Tibial nerve (tissue), 4 donors: Measurements from ENCODE around the gene ATP7B. TPM values are rescaled to one million over a fixed set of nuclear protein-coding genes. Genes with fewer than 3 reads are reported as not detected.

Experiments
- DNase-seq, 2 donors: peaks; one replicate each; pipeline ENCODE4 v3.0.0-alpha.2; 2019; ENCODE audit warnings: low spot score in 2 of 2
- H3K27ac ChIP-seq, 4 donors: fragments of 200-600 bp; sonication (generic) in 3 of 4; one replicate each; pipeline ENCODE4 v1.5.1; 2017 to 2019; ENCODE audit warnings: mild to moderate bottlenecking in 1 of 4
- H3K27me3 ChIP-seq, 2 donors: fragments of 200-600 bp; sonication (generic) in 1 of 2; one replicate each; pipeline versions ENCODE4 v1.5.1 to v1.6.0; 2017 to 2019
- H3K36me3 ChIP-seq, 3 donors: fragments of 200-600 bp; sonication (generic); one replicate each; pipeline ENCODE4 v1.5.1; 2018 to 2019
- H3K4me1 ChIP-seq, 4 donors: fragments of 200-600 bp; sonication (generic) in 3 of 4; one replicate each; pipeline ENCODE4 v1.5.1; 2017 to 2019
- H3K4me3 ChIP-seq, 4 donors: fragments of 200-600 bp; sonication (generic) in 3 of 4; one replicate each; pipeline ENCODE4 v1.5.1; 2017 to 2019; ENCODE audit warnings: mild to moderate bottlenecking in 1 of 4, moderate library complexity in 1 of 4
- H3K9me3 ChIP-seq, 4 donors: fragments of 200-600 bp; sonication (generic) in 3 of 4; one replicate each; pipeline ENCODE4 v1.5.1; 2017 to 2019
- EP300 ChIP-seq, 2 donors: sonication (generic); formaldehyde crosslinking; IDR thresholded peaks; one replicate each; pipeline ENCODE4 v1.6.1; 2017; ENCODE audit warnings: antibody characterized with exemption in 2 of 2, mild to moderate bottlenecking in 1 of 2
- POLR2A ChIP-seq, 2 donors: fragments of 450-650 bp; IDR thresholded peaks; one replicate each; pipeline ENCODE4 v1.6.1; 2017; ENCODE audit warnings: antibody characterized with exemption in 2 of 2, mild to moderate bottlenecking in 2 of 2, moderate library complexity in 2 of 2
- WGBS, 2 donors: methylation state at CpG; one replicate each; pipeline ENCODE4 v1.1.5; 2018; 5-methylcytosine and 5-hydroxymethylcytosine counted together
- total RNA-seq, 4 donors: library from RNA; depleted of rRNA; stranded (reverse); fragments of >200 nt; gene quantifications; one replicate each; pipeline ENCODE4 v1.1.0, GENCODE V29; 2016
- TF ChIP-seq, protein P1 (sequence below), 5 experiments: fragments of 200-600 bp in 3 of 5; fragments of 450-650 bp in 2 of 5; sonication (generic) in 3 of 5; IDR thresholded peaks; one replicate each; pipeline ENCODE4 v1.5.1; 2016 to 2019; ENCODE audit warnings: antibody characterized with exemption in 5 of 5, mild to moderate bottlenecking in 3 of 5, moderate library complexity in 2 of 5

The ATP7B gene
- total RNA-seq, 4 donors from 2014 or later = 5.1 to 8.4 (median 6.7) TPM

DNA sequence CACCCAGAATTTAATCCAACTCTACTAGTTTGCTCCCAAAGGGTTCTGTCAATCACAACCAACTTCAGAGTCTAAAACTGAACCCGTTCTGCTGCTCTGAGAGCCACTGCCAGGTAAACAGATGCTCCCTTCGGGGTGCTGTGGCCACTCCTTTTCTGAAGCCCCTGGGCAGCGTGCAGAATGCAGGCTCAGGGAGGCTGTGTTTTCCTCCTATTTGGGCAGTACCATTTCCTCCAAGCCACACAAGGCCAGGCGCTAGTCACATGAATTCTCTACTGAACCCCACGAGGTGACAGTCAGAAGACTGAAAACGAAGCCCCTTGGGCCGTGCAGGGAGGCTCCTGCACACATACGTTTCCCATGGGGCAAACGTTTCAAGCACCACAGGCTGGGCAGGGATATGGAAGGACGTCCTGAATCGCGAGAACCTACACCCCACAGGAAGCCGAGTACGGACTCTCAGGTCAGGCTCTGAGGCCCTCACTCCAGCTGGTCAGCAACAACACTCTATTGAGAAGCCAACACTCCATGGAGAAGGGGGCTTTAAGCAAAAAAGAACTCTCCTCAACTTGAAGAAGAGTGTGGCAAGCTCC lies 77.7 kb downstream of the ATP7B start:
- no peak overlapping the region for H3K27ac ChIP-seq
- no peak overlapping the region for H3K4me3 ChIP-seq
- WGBS, 2 donors = 80% methylated on average over 12 to 14 of the region's 14 CpGs
- no peaks in the 10 kb centered on the region for H3K9me3 ChIP-seq
- H3K36me3 ChIP-seq = peaks cover 0 to 82% (median 0%) of the 10 kb centered on the region in 3 donors
- TF ChIP-seq, protein P1, sequence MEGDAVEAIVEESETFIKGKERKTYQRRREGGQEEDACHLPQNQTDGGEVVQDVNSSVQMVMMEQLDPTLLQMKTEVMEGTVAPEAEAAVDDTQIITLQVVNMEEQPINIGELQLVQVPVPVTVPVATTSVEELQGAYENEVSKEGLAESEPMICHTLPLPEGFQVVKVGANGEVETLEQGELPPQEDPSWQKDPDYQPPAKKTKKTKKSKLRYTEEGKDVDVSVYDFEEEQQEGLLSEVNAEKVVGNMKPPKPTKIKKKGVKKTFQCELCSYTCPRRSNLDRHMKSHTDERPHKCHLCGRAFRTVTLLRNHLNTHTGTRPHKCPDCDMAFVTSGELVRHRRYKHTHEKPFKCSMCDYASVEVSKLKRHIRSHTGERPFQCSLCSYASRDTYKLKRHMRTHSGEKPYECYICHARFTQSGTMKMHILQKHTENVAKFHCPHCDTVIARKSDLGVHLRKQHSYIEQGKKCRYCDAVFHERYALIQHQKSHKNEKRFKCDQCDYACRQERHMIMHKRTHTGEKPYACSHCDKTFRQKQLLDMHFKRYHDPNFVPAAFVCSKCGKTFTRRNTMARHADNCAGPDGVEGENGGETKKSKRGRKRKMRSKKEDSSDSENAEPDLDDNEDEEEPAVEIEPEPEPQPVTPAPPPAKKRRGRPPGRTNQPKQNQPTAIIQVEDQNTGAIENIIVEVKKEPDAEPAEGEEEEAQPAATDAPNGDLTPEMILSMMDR (IDR thresholded peaks at IDR 0.05) = no peak
- TF ChIP-seq EP300 (IDR thresholded peaks at IDR 0.05) (no peak), POLR2A (IDR thresholded peaks at IDR 0.05) (no peak)
- no peak for DNase-seq
- no peaks in the 10 kb centered on the region for H3K27me3 ChIP-seq
- no peaks in the 10 kb centered on the region for H3K4me1 ChIP-seq

DNA sequence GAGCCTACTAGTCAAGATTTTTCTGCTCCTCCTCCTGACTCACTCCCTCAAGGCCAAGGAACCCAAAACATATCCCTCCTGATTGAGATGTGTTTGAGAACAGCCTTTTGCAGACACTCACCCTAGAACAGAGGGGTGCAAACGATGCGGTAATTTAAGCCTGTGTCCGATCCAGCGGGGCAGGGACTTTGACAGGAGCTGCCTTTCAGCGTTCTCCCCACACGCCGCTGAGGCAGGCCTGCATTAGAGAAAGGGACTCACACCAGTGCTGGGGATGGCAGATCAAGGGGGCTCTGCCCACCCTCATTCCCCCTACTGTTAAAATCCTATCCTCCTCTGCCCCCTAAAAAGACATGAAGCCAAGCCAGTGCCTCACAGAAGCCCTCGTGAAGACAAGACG lies 79.0 kb downstream of the ATP7B start:
- Histone ChIP-seq H3K4me3 (no peak overlapping the region), H3K9me3 (no peaks in the 10 kb centered on the region), H3K27me3 (no peaks in the 10 kb centered on the region), H3K36me3 (peaks cover 0 to 73% (median 0%) of the 10 kb centered on the region in 3 donors), H3K4me1 (no peaks in the 10 kb centered on the region), H3K27ac (no peak overlapping the region)
- 87 to 88% methylated on average over 9 of the region's 9 CpGs for whole genome bisulfite sequencing, 2 donors
- TF ChIP-seq POLR2A (IDR thresholded peaks at IDR 0.05) = no peak
- TF ChIP-seq, protein P1 (IDR thresholded peaks at IDR 0.05) = no peak
- TF ChIP-seq EP300 (IDR thresholded peaks at IDR 0.05) = no peak
- DNase-seq = no peak

DNA sequence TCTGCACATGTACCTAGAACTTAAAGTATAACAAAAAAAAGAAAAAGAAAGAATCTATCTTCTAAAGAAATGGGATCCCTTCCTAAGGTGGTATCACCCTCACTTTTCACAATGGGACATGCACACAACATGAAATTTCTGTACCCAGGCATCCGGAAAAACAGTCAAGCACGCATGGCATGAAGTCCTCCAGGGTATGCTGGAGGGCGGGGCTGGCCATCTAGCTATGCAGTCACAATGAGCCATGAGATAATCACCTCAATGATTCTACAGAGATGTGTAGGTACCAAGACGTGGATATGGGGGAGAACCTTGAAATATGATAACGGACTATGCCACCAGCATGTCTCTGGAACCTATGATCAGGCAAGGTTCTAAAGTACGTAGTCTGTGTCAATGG lies 79.6 kb downstream of the ATP7B start:
- TF ChIP-seq EP300 (IDR thresholded peaks at IDR 0.05) = no peak
- TF ChIP-seq, protein P1 (IDR thresholded peaks at IDR 0.05) = no peak
- peaks cover 0 to 67% (median 0%) of the 10 kb centered on the region in 3 donors for H3K36me3 ChIP-seq
- no peak overlapping the region for H3K27ac ChIP-seq

DNA sequence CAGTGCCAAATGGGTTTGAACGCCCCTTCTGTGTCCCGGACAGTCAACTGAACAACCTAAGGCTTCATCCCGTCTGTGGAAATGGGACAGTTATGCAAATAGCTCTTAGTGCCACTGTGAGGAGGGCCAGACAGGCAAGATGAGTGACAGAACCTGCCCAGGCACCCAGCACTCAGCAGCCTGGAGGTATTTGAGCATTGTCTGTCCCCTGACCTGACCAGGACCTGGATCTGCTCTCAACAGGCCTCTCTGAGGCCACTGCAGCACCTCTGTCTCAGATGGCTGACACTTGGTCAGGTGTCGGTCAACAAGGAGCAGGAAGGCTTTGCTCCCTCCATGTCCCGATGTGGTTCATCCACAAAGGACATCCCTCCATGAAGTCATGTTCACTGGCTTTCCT lies 81.6 kb downstream of the ATP7B start:
- peaks cover 0 to 49% (median 0%) of the 10 kb centered on the region in 3 donors for H3K36me3 ChIP-seq
- no peaks in the 10 kb centered on the region for H3K9me3 ChIP-seq
- H3K27me3 ChIP-seq = no peaks in the 10 kb centered on the region
- 83 to 86% methylated on average over 5 of the region's 5 CpGs for WGBS, 2 donors
- no peak overlapping the region for H3K27ac ChIP-seq
- no peaks in the 10 kb centered on the region for H3K4me1 ChIP-seq
- no peak overlapping the region for H3K4me3 ChIP-seq
- DNase-seq = no peak
- no peak for TF ChIP-seq EP300 (IDR thresholded peaks at IDR 0.05)
- TF ChIP-seq POLR2A (IDR thresholded peaks at IDR 0.05) = no peak
- TF ChIP-seq, protein P1 (IDR thresholded peaks at IDR 0.05) = no peak

More for the DNA sequence above, 79.6 kb downstream of the ATP7B start:
- Histone ChIP-seq H3K4me3 (no peak overlapping the region), H3K9me3 (no peaks in the 10 kb centered on the region), H3K4me1 (no peaks in the 10 kb centered on the region), H3K27me3 (no peaks in the 10 kb centered on the region)
- no peak for DNase-seq
- WGBS, 2 donors = 96 to 97% methylated on average over 6 of the region's 6 CpGs

DNA sequence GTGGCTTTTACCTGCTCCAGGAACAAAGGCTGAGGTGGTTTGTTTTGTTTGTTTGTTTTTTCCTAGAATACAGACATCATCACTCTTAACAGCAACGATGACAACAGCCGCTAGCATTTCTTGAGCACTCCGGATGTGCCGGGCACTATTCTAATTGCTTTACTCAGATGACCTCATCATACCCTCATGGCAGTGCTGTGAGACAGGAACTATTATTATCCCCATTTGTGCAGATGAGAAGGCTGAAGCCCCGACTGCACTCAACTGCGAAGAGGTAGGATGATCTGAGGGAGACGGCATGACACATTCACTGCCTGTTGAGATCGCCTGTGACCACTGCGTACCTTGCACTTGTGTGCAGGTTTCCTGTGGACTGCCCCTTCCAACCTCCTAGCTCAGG lies 83.0 kb downstream of the ATP7B start:
- no peaks in the 10 kb centered on the region for H3K9me3 ChIP-seq
- H3K4me1 ChIP-seq = no peaks in the 10 kb centered on the region
- no peak for DNase-seq
- TF ChIP-seq, protein P1 (IDR thresholded peaks at IDR 0.05) = no peak
- no peak for TF ChIP-seq EP300 (IDR thresholded peaks at IDR 0.05)
- no peak for TF ChIP-seq POLR2A (IDR thresholded peaks at IDR 0.05)
- H3K36me3 ChIP-seq = peaks cover 0 to 39% (median 0%) of the 10 kb centered on the region in 3 donors
- no peak overlapping the region for H3K4me3 ChIP-seq
- H3K27ac ChIP-seq = no peak overlapping the region
- H3K27me3 ChIP-seq = no peaks in the 10 kb centered on the region
- 65 to 69% methylated on average over 9 of the region's 9 CpGs for WGBS, 2 donors
